ENCODE results near the gene DNAH17.
A peak's percentile ranks its signal among the peaks of the same experiment; 100 is the strongest.

The DNAH17 gene

DNA sequence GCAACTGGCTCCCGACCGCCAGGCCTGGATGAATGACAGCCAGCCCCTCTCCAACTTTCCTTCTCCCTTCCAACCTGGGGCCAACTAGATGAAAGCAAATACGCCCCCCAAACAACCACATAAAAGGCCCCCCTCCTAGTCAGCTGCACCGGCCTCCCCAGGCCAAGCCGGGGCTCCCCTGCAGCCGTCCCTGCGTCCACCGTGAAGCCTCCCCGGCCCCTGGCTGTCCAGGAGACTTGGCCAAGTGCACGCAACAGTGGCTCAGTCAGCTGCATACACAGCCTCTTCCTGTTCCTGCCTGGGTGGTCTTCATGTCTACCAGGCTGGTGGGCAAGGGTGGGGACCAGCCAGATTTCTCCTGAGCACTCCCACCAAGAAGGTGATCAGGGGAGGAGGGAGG is 16.0 kb downstream of the DNAH17 start:
- POLR2A ChIA-PET, result no interaction called here
- H3K4me3 ChIP-seq (ENCODE audit: low read depth, low read length), result no peak overlapping the region
- no peak overlapping the region for H3K27ac ChIP-seq (ENCODE audit: extremely low read depth, low read depth, low read length)
- no peaks in the 10 kb centered on the region; the same call in 1 of the 2 replicates for H3K4me1 ChIP-seq (ENCODE audit: control insufficient read depth, insufficient read depth, low read length)
- no peaks in the 10 kb centered on the region for H3K9me3 ChIP-seq (ENCODE audit: control insufficient read depth, insufficient read depth, low read depth, low read length)
- TF ChIP-seq ZEB2 (tag by site-specific recombination; IDR thresholded peaks at IDR 0.05) (no peak), FEZF1 (tag by site-specific recombination; IDR thresholded peaks at IDR 0.05) (no peak), GLIS2 (tag by site-specific recombination; IDR thresholded peaks at IDR 0.05) (0 out of 2 replicates have a peak, but pooled peaks have one; percentile 25)
- no peaks in the 10 kb centered on the region for H3K36me3 ChIP-seq (ENCODE audit: control insufficient read depth in 2 of 2, insufficient read depth in 1 of 2, low read length in 2 of 2)
- CTCF ChIA-PET, result no interaction called here

GRCh38 chr17:78560731-78561130 is 16.5 kb downstream of the DNAH17 start:
- no peak overlapping the region for H3K27ac ChIP-seq (ENCODE audit: extremely low read depth, low read depth, low read length)
- ChIA-PET CTCF (interaction anchor here (0.7 to 1.2 kb wide), 2 partner anchors 8 to 63 kb away, joined by 4 to 7 read pairs; no protein-coding TSS in a partner anchor), POLR2A (no interaction called here)
- H3K36me3 ChIP-seq (ENCODE audit: control insufficient read depth in 2 of 2, insufficient read depth in 1 of 2, low read length in 2 of 2), result no peaks in the 10 kb centered on the region
- no peaks in the 10 kb centered on the region; the same call in 1 of the 2 replicates for H3K4me1 ChIP-seq (ENCODE audit: control insufficient read depth, insufficient read depth, low read length)
- no peaks in the 10 kb centered on the region for H3K9me3 ChIP-seq (ENCODE audit: control insufficient read depth, insufficient read depth, low read depth, low read length)
- H3K4me3 ChIP-seq (ENCODE audit: low read depth, low read length), result no peak overlapping the region
- TF ChIP-seq ZNF2 (tag by site-specific recombination; IDR thresholded peaks at IDR 0.05) (no peak), ZNF157 (tag by site-specific recombination; IDR thresholded peaks at IDR 0.05) (no peak), PRDM10 (tag by site-specific recombination; IDR thresholded peaks at IDR 0.05) (no peak), ZNF354C (tag by site-specific recombination; IDR thresholded peaks at IDR 0.05; ENCODE audit: borderline replicate concordance, low read depth) (no peak)
- TF ChIP-seq, protein P1, sequence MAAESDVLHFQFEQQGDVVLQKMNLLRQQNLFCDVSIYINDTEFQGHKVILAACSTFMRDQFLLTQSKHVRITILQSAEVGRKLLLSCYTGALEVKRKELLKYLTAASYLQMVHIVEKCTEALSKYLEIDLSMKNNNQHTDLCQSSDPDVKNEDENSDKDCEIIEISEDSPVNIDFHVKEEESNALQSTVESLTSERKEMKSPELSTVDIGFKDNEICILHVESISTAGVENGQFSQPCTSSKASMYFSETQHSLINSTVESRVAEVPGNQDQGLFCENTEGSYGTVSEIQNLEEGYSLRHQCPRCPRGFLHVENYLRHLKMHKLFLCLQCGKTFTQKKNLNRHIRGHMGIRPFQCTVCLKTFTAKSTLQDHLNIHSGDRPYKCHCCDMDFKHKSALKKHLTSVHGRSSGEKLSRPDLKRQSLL (tag by site-specific recombination; IDR thresholded peaks at IDR 0.05), result peak; percentile 25; the same call in 1 of the 2 replicates

GRCh38 chr17:78559749-78560368 is 17.3 kb downstream of the DNAH17 start:
- POLR2A ChIA-PET, result no interaction called here
- Histone ChIP-seq H3K27ac (ENCODE audit: extremely low read depth, low read depth, low read length) (no peak overlapping the region; the same call in 1 of the 2 replicates), H3K9me3 (ENCODE audit: control insufficient read depth, insufficient read depth, low read depth, low read length) (no peaks in the 10 kb centered on the region), H3K4me1 (ENCODE audit: control insufficient read depth, insufficient read depth, low read length) (no peaks in the 10 kb centered on the region; the same call in 1 of the 2 replicates), H3K36me3 (ENCODE audit: control insufficient read depth in 2 of 2, insufficient read depth in 1 of 2, low read length in 2 of 2) (no peaks in the 10 kb centered on the region), H3K4me3 (ENCODE audit: low read depth, low read length) (no peak overlapping the region)
- CTCF ChIA-PET, result interaction anchor here (0.6 to 1.2 kb wide), 4 partner anchors 9 to 157 kb away, joined by 3 to 7 read pairs (median 4); no protein-coding TSS in a partner anchor
- TF ChIP-seq, protein P2, sequence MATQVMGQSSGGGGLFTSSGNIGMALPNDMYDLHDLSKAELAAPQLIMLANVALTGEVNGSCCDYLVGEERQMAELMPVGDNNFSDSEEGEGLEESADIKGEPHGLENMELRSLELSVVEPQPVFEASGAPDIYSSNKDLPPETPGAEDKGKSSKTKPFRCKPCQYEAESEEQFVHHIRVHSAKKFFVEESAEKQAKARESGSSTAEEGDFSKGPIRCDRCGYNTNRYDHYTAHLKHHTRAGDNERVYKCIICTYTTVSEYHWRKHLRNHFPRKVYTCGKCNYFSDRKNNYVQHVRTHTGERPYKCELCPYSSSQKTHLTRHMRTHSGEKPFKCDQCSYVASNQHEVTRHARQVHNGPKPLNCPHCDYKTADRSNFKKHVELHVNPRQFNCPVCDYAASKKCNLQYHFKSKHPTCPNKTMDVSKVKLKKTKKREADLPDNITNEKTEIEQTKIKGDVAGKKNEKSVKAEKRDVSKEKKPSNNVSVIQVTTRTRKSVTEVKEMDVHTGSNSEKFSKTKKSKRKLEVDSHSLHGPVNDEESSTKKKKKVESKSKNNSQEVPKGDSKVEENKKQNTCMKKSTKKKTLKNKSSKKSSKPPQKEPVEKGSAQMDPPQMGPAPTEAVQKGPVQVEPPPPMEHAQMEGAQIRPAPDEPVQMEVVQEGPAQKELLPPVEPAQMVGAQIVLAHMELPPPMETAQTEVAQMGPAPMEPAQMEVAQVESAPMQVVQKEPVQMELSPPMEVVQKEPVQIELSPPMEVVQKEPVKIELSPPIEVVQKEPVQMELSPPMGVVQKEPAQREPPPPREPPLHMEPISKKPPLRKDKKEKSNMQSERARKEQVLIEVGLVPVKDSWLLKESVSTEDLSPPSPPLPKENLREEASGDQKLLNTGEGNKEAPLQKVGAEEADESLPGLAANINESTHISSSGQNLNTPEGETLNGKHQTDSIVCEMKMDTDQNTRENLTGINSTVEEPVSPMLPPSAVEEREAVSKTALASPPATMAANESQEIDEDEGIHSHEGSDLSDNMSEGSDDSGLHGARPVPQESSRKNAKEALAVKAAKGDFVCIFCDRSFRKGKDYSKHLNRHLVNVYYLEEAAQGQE (tag by site-specific recombination; IDR thresholded peaks at IDR 0.05), result no peak
- TF ChIP-seq RBAK (tag by site-specific recombination; IDR thresholded peaks at IDR 0.05) (no peak), ZNF514 (tag by site-specific recombination; IDR thresholded peaks at IDR 0.05) (no peak), ZNF521 (tag by site-specific recombination; IDR thresholded peaks at IDR 0.05) (no peak), SCRT2 (tag by site-specific recombination; IDR thresholded peaks at IDR 0.05) (peak; percentile 99), ATF2 (tag by site-specific recombination; IDR thresholded peaks at IDR 0.05; ENCODE audit: low read depth) (no peak), KLF7 (tag by site-specific recombination; IDR thresholded peaks at IDR 0.05; ENCODE audit: borderline replicate concordance) (no peak), ZNF664 (tag by site-specific recombination; IDR thresholded peaks at IDR 0.05) (peak; percentile 98), ZFP69B (tag by site-specific recombination; IDR thresholded peaks at IDR 0.05) (no peak), ZNF658 (tag by site-specific recombination; IDR thresholded peaks at IDR 0.05) (no peak), SCRT1 (tag by site-specific recombination; IDR thresholded peaks at IDR 0.05; ENCODE audit: borderline replicate concordance) (peak; percentile 88)
- TF ChIP-seq, protein P3, sequence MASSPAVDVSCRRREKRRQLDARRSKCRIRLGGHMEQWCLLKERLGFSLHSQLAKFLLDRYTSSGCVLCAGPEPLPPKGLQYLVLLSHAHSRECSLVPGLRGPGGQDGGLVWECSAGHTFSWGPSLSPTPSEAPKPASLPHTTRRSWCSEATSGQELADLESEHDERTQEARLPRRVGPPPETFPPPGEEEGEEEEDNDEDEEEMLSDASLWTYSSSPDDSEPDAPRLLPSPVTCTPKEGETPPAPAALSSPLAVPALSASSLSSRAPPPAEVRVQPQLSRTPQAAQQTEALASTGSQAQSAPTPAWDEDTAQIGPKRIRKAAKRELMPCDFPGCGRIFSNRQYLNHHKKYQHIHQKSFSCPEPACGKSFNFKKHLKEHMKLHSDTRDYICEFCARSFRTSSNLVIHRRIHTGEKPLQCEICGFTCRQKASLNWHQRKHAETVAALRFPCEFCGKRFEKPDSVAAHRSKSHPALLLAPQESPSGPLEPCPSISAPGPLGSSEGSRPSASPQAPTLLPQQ (tag by site-specific recombination; IDR thresholded peaks at IDR 0.05), result no peak

Data from HEK293 (cell line).